Astrocyte (in vitro differentiated cells and primary cell): ENCODE data around the gene TRAK2.

Experiments
- CTCF ChIP-seq: IDR thresholded peaks from 2 replicates; pipeline ENCODE4 v1.5.1; 2011; ENCODE audit warnings: low read depth, mild to moderate bottlenecking, inconsistent platforms, low read length, moderate library complexity; ENCODE audit not compliant: insufficient read depth
- EZH2 ChIP-seq: IDR thresholded peaks from 2 replicates; pipeline ENCODE4 v1.6.1; 2012; ENCODE audit warnings: mild to moderate bottlenecking, low read length, inconsistent platforms; ENCODE audit not compliant: insufficient read depth

GRCh38 chr2:201466050-201466675 lies 14.9 kb upstream of the TRAK2 start:
- TF ChIP-seq CTCF: no peak
- TF ChIP-seq EZH2: no peak
